GM21447 (cell line): ENCODE results near the gene MTUS2.

ENCODE experiments used
- ATAC-seq: cut with Tn5 transposase; IDR thresholded peaks from one replicate; pipeline ENCODE4 v1.9.1; 2021; ENCODE audit not compliant: unreplicated experiment

MTUS2 gene

GRCh38 chr13:28820099-28821051 is at the start of gene MTUS2:
MTUS2 (plus strand) TSS chr13:28820339.
- ATAC-seq, result no peak

- ATAC-seq, result no peak
Observed at GRCh38 chr13:28778308-28779215, 41.6 kb upstream of the MTUS2 start.

DNA sequence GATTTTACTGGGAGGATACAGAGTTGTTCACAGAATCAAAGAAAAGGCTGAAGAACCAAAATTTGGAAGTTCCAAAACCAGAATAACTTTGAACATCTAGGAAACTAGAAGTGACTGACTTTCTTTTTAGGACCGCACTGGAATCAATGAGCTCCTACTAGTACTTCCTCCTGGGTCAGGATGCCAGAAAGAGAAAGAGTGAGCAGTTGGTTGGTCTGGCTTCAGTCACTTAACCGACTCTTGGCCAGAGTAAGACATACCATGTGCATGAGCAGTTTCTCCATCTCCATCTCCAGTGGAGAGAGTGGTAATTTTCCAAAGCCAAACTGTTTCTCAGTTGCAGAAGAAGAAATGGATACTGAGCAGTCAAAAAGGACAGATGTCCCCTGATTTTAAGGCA is 27.1 kb upstream of the MTUS2 start:
- ATAC-seq, result no peak

DNA sequence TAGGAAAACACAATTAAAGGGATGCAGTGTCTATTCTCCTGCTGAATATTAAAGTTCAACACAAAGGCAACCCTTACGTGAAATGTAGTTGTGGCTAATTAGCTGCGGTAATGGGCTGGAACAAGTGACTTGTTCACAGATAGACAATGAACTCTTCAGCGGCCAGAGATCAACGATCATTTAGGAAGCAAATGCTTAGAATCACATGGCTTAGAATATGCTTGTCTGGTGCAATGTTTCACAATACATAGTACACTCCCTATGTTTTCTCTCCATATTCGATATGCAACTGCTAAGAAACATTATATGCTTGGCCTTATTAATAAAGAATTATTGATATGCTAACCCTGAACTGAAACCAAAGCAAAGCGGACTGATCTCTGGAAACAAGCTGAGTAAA is 25.7 kb upstream of the MTUS2 start:
- ATAC-seq, result no peak

- no peak for ATAC-seq
Observed at GRCh38 chr13:28796938-28797257, 23.2 kb upstream of the MTUS2 start.

GRCh38 chr13:28805193-28805819 is 14.8 kb upstream of the MTUS2 start:
- no peak for ATAC-seq

- no peak for ATAC-seq
Observed at GRCh38 chr13:28817204-28817603, 2.9 kb upstream of the MTUS2 start.

DNA sequence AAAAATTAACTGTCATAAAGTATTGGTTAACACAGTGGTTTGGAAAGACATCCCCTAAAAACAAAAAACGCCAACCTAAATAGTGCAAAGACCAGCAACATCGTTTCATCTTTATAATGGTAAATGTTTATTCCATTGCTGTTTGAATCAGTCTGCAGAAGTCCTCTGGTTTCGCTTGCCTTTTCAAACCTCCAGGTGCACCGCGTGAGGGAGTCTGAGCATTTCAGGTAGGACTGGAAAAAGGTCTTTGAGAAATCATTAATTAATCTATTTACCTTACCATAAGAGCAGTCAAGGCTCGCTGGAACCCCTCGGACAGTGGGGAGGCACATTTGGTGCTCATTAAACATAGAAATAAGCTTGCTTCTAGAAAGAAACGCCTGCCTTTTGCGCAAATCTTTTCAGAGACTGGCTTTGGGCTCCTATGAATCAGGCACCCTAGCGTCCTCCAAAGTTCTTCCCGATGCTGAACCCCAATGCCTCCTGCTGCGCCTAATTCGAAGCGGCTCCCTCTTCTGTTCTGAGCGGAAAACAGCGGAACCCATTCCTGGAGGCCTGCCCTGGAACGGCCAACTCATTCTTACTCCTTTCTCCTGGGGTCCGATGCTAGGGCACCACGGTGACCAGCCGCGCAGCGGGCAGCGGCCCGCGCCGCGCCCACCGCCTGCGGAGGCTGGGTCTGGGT is 951 bp upstream of the MTUS2 start:
- ATAC-seq, result no peak

DNA sequence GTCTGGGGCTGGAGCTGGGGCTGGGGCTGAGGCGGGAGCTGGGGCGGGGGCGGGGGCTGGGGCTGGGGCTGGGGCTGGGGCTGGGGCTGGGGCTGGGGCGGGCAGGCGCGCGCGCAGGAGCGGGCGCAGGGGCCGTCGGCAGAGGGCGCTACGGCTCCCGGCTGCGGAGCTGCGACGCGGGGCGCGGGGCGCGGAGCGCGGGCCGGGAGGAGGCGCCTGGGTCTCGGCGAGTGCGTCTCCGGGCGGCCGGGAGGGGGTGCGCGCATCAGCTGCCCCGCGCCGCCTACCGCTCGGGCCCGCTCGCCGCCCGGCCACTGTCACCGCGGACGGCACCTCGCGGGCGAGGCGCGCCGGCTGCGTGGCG is 422 bp upstream of the MTUS2 start:
- no peak for ATAC-seq

DNA sequence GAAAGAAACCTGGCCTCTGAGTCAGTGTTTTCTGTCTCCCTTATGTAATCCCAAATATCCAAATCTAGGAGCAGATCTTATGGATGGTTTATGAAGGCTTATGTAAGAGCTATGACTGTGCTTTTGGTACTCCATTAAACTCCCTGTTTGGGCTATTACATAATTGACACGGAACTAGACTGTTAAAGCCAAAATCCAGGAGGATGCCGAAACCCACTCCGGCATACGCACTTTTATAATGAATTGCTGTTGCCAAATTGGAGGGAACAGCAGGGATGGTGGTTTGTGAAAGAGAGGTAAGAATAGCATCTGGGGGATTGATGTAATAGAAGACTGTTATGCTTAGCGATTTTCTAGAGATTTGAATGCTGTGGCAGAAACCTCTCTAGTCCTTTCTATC is 2.0 kb downstream of the MTUS2 start:
- ATAC-seq, result no peak

- no peak for ATAC-seq
Observed at GRCh38 chr13:28822801-28823200, 2.7 kb downstream of the MTUS2 start.

DNA sequence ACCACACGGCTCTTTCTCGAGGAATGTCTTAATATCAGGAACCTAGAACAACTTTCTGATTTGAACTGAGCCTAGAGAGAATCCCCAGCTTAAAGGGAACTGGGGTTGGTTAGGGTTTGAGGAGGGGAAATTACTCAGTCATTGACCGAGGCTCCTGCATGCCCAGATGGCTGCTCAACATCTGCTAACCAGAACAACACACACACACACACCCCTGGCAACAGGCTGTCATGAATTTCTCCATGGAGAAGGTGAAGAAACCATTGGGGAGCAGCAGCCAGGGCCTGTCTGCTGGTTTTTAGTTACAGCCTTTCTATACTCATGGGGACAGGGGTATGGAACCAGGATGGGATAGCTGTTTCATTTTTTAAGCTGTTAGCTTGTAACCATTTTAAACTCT is 5.2 kb downstream of the MTUS2 start:
- no peak for ATAC-seq

DNA sequence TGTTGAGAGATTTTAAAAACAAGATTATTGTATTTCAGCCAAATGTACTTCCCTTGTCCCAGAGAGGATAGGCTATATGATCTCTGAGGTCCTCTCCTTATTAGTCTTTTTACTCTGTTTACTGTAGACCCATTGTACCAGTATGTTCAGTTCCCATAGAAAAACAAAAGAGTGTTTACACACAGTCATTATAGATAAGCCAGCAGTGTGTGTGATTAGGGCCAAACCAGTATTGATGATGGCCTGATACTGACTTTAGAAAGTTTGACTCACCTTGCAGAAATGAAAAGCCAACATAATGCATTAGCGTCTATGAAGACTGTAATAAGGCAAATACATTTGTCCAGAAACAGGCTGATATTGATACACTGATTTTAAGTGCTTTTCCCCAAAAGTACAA is 6.2 kb downstream of the MTUS2 start:
- no peak for ATAC-seq

GRCh38 chr13:28830580-28830979 is 10.4 kb downstream of the MTUS2 start:
- ATAC-seq, result no peak

DNA sequence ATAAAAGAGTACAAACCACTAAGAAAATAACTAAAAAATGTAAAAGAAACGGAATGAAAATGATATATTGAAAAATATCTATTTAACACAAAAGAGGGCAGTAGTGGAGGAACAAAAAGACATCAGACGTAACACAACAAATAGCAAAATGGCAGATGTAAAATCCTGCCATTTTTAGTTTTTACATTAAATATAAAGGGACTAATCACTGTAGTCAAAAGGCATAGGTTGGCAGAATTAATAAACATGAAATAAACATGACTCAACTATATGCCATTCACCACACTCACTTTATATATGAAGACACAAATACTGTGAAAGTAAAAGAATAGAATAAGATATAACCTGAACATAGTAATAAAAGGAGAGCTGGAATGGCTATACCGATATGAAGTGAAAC is 11.0 kb downstream of the MTUS2 start:
- no peak for ATAC-seq

DNA sequence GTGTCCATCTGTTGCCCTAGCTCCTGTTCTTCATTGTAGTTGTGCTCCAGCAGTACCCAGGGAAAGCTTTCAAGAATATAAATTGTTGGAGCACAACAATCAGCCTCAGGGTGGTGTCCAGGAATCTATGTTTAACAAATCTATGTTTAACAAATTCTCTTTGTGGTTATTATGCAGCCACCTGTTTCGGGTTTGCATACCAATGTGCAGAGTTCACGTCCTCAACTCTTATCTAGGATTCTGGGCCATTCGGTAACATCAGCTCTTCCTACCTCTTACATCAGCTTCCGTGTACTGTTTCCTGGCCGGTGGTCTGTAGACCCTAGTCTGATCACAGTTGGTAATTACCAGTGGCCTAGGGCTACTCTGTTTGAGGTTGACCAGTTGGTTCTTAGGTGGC is 17.0 kb downstream of the MTUS2 start:
- no peak for ATAC-seq

- ATAC-seq, result no peak
Observed at GRCh38 chr13:28843639-28844038, 23.5 kb downstream of the MTUS2 start.

DNA sequence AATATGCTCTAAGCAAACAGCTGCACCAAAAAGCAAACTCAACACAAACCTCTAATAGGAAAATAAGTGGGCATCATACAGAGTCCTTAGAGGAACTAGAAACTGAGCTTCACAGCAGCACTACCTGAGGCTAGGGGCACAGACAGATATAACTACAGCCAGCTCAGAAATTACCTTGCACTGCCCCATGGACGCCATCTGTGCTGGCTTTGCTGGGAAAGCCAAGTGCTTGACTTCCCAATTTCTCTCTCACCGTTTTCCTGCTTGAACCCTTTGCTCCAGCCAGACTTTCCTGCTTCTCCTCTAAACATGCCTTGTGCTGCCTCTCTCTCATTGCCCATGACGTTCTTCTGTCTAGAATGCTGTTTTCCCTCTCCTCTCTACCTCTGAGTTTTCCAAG is 29.3 kb downstream of the MTUS2 start:
- no peak for ATAC-seq

DNA sequence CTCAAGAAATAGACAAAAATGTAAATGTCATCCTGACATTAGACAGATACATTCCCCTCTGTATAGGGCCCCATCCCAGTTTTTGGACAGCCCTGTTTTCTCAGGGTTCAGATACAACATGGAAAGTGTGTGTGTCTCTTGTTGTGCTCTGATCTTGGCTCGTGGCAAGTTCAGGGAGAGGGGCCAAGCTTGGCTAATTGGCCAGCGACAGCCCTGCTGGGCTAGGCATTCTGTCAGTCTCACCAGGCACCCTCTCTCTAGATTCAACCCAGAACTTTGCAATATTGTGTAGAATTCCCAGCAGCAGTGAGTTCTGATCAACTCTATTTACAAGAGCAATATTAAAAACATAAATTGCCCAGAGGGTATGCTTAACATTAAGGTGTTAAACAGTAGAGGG is 30.1 kb downstream of the MTUS2 start:
- ATAC-seq, result no peak

GRCh38 chr13:28851422-28851821 is 31.3 kb downstream of the MTUS2 start:
- ATAC-seq, result no peak

- ATAC-seq, result no peak
Observed at GRCh38 chr13:28854657-28855056, 34.5 kb downstream of the MTUS2 start.
